ENCODE results near the gene KRT86. TPM values are rescaled to one million over a fixed set of nuclear protein-coding genes. Genes with fewer than 3 reads are reported as not detected.

Gene KRT86
- total and polyA plus RNA-seq, 2 donors (not counting 1 experiment from before 2014, with no cell fraction given) = 0.02 to 0.17 TPM

DNA sequence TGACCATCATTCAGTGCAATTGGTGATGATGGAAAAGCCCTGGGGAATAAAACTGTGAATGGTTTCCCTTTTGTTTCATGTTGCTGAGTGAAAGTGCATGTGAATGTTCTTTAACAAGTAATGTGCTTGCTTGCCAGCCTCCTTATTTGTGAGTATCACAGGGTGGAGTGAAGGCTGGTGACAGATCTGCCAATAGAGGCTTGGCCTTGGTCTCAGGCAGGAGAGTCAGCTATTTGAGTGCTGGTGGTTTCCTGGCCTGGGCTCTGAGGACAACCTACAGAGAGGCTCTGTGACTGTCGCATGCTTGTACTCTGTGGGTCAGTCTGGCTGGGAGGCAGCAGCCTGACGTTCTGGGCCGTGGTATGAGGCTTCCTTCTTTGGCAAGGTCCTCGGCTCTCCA lies 72.1 kb downstream of the KRT86 start:
- DNase-seq (ENCODE audit: low read depth in 2 of 2) = no peak
- Histone ChIP-seq H3K79me2 (ENCODE audit: control insufficient read depth, insufficient read depth, low read length) (no peaks in the 10 kb centered on the region), H3K27ac (ENCODE audit: insufficient read depth, low read length) (no peak overlapping the region), H3K9me3 (ENCODE audit: control insufficient read depth, insufficient read depth, low read depth, low read length) (no peaks in the 10 kb centered on the region), H3K4me3 (replicated peaks in 1 of 4; ENCODE audit: control extremely low read depth in 1 of 4, insufficient read depth in 1 of 4, low read depth in 3 of 4, low read length in 4 of 4) (no peak overlapping the region), H2AFZ (ENCODE audit: low read length) (no peak overlapping the region), H4K20me1 (ENCODE audit: control insufficient read depth, extremely low read depth, insufficient read depth, low read length) (no peaks in the 10 kb centered on the region), H3K36me3 (ENCODE audit: control insufficient read depth, insufficient read depth, low read length) (no peaks in the 10 kb centered on the region), H3K9ac (ENCODE audit: insufficient read depth, low read length) (no peak overlapping the region), H3K27me3 (ENCODE audit: control insufficient read depth, insufficient read depth, low read length) (peaks cover 13% of the 10 kb centered on the region), H3K4me2 (ENCODE audit: extremely low read depth, insufficient read depth, low read length) (no peak overlapping the region), H3K4me1 (ENCODE audit: control insufficient read depth, extremely low read depth, insufficient read depth, low read length) (no peaks in the 10 kb centered on the region)
- no peak for TF ChIP-seq CTCF (conservative IDR thresholded peaks at IDR 0.05 in 1 of 2, IDR thresholded peaks at IDR 0.05 in 1 of 2; ENCODE audit: low read depth in 1 of 2, low read length in 2 of 2)

DNA sequence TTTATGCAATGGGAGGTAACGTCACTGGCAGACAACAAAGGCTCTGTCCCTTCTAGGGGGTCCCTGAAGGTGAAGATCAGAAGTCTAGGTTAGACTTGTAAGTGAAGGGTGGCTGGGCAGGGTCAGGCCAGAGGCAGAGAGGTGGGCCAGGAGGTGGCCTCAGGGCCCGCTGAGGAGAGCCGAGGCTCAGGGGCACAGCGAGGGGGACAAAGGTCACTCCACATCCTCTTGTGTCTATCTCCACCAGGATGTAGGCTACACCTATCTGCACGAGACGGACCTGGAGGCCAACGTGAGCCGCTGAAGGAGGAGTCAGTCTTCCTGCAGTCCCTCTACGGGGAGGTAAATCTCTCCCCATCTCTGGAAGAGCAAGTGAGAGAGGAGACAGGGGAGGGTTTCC lies 72.6 kb downstream of the KRT86 start:
- no peaks in the 10 kb centered on the region for H3K79me2 ChIP-seq (ENCODE audit: control insufficient read depth, insufficient read depth, low read length)
- H4K20me1 ChIP-seq (ENCODE audit: control insufficient read depth, extremely low read depth, insufficient read depth, low read length) = no peaks in the 10 kb centered on the region
- no peak overlapping the region for H3K9ac ChIP-seq (ENCODE audit: insufficient read depth, low read length)
- peaks cover 13% of the 10 kb centered on the region for H3K27me3 ChIP-seq (ENCODE audit: control insufficient read depth, insufficient read depth, low read length)
- no peaks in the 10 kb centered on the region for H3K4me1 ChIP-seq (ENCODE audit: control insufficient read depth, extremely low read depth, insufficient read depth, low read length)
- H3K4me2 ChIP-seq (ENCODE audit: extremely low read depth, insufficient read depth, low read length) = no peak overlapping the region
- DNase-seq (ENCODE audit: low read depth in 2 of 2) = no peak
- no peaks in the 10 kb centered on the region for H3K36me3 ChIP-seq (ENCODE audit: control insufficient read depth, insufficient read depth, low read length)
- H3K4me3 ChIP-seq (replicated peaks in 1 of 4; ENCODE audit: control extremely low read depth in 1 of 4, insufficient read depth in 1 of 4, low read depth in 3 of 4, low read length in 4 of 4) = no peak overlapping the region
- no peak overlapping the region for H3K27ac ChIP-seq (ENCODE audit: insufficient read depth, low read length)
- TF ChIP-seq EZH2 (IDR thresholded peaks at IDR 0.05; ENCODE audit: low read length, missing control alignments) = no peak
- no peak for TF ChIP-seq CTCF (conservative IDR thresholded peaks at IDR 0.05 in 1 of 2, IDR thresholded peaks at IDR 0.05 in 1 of 2; ENCODE audit: low read depth in 1 of 2, low read length in 2 of 2)
- no peaks in the 10 kb centered on the region for H3K9me3 ChIP-seq (ENCODE audit: control insufficient read depth, insufficient read depth, low read depth, low read length)
- no peak overlapping the region for H2AFZ ChIP-seq (ENCODE audit: low read length)

DNA sequence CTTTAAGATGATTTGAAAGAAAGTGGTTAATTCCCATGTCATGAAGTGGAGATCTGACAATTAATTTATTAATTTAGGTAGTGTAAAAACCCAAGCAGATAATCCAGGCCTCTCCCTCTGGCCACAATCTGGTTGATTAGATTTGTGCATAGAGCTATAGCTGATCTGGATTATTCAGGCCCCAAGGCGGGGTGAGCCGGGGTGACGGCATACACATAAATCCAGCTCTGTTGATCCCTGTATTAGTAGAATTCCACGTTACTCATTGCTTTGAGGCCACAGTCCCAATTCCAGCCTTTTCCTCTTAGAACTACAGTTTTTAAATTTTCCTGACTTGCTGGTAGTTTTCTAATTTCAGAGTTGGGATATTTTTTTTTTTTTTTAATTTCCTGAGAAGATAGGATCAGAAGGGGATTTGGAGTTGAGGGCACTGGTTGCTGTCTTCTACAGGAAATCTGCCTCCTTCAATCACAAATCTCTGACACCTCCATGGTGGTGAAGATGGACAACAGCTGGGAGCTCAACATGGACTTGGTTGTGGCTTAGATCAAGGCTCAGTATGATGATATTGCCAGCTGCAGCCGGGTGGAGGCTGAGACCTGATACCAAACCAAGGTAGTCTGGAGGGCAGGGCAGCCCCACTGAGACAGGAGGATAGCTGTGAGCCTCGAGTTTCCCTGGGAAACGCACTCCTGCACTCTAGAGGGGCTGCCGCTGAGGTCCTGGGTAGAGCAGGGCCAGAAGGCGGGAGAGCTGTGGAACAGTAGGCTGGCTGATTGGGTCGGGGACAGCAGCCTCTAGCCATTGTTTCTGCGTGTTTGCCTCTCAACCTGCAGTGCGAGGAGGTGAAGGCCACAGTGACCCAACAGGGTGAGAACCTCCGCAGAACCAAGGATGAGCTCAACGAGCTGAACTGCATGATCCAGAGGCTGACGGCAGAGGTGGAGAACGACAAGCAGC lies 73.4 kb downstream of the KRT86 start:
- Histone ChIP-seq H3K4me1 (ENCODE audit: control insufficient read depth, extremely low read depth, insufficient read depth, low read length) (no peaks in the 10 kb centered on the region), H4K20me1 (ENCODE audit: control insufficient read depth, extremely low read depth, insufficient read depth, low read length) (no peaks in the 10 kb centered on the region), H3K9ac (ENCODE audit: insufficient read depth, low read length) (no peak overlapping the region), H3K4me3 (replicated peaks in 1 of 4; ENCODE audit: control extremely low read depth in 1 of 4, insufficient read depth in 1 of 4, low read depth in 3 of 4, low read length in 4 of 4) (no peak overlapping the region), H3K9me3 (ENCODE audit: control insufficient read depth, insufficient read depth, low read depth, low read length) (no peaks in the 10 kb centered on the region), H3K79me2 (ENCODE audit: control insufficient read depth, insufficient read depth, low read length) (no peaks in the 10 kb centered on the region), H2AFZ (ENCODE audit: low read length) (no peak overlapping the region), H3K27me3 (ENCODE audit: control insufficient read depth, insufficient read depth, low read length) (peaks cover 13% of the 10 kb centered on the region), H3K27ac (ENCODE audit: insufficient read depth, low read length) (no peak overlapping the region), H3K36me3 (ENCODE audit: control insufficient read depth, insufficient read depth, low read length) (no peaks in the 10 kb centered on the region), H3K4me2 (ENCODE audit: extremely low read depth, insufficient read depth, low read length) (no peak overlapping the region)
- no peak for DNase-seq (ENCODE audit: low read depth in 2 of 2)
- TF ChIP-seq EZH2 (IDR thresholded peaks at IDR 0.05; ENCODE audit: low read length, missing control alignments) (no peak), CTCF (conservative IDR thresholded peaks at IDR 0.05 in 1 of 2, IDR thresholded peaks at IDR 0.05 in 1 of 2; ENCODE audit: low read depth in 1 of 2, low read length in 2 of 2) (no peak)
